Liver (tissue), 9 donors: ENCODE results near the gene CTNNBL1. TPM values are rescaled to one million over a fixed set of nuclear protein-coding genes. Genes with fewer than 3 reads are reported as not detected.

Experiments
- DNase-seq: peaks from one replicate; pipeline ENCODE4 v3.0.0-alpha.2; 2017; ENCODE audit warnings: low spot score
- H3K27ac ChIP-seq, 2 donors: one replicate each; pipeline ENCODE4 v1.7.0; 2013; ENCODE audit warnings: inconsistent platforms in 2 of 2, low read length in 2 of 2, control low read depth in 1 of 2, low read depth in 1 of 2, mild to moderate bottlenecking in 1 of 2
- H3K27me3 ChIP-seq, 4 donors: one replicate each; pipeline versions ENCODE4 v1.6.1 to v1.7.0; 2013; ENCODE audit warnings: low read length in 3 of 4, inconsistent platforms in 1 of 4, mild to moderate bottlenecking in 1 of 4, moderate library complexity in 1 of 4; ENCODE audit not compliant: control insufficient read depth in 4 of 4, insufficient read depth in 4 of 4
- H3K36me3 ChIP-seq, 4 donors: one replicate each; pipeline versions ENCODE4 v1.6.1 to v1.7.0; 2013; ENCODE audit warnings: low read length in 3 of 4, mild to moderate bottlenecking in 3 of 4, low read depth in 1 of 4, moderate library complexity in 1 of 4; ENCODE audit not compliant: control insufficient read depth in 4 of 4, insufficient read depth in 3 of 4
- H3K4me1 ChIP-seq, 4 donors: one replicate each; pipeline versions ENCODE4 v1.6.1 to v1.7.0; 2013; ENCODE audit warnings: low read length in 3 of 4, mild to moderate bottlenecking in 3 of 4, moderate library complexity in 1 of 4; ENCODE audit not compliant: control insufficient read depth in 4 of 4, insufficient read depth in 4 of 4
- H3K4me3 ChIP-seq, 3 donors: one replicate each; pipeline versions ENCODE4 v1.6.1 to v1.7.0; 2013; ENCODE audit warnings: low read length in 3 of 3, control low read depth in 1 of 3, low read depth in 1 of 3, mild to moderate bottlenecking in 1 of 3
- H3K9ac ChIP-seq, 2 donors: one replicate each; pipeline ENCODE4 v1.7.0; 2013; ENCODE audit warnings: low read length in 2 of 2, mild to moderate bottlenecking in 2 of 2, moderate library complexity in 2 of 2, control low read depth in 1 of 2, low read depth in 1 of 2
- H3K9me3 ChIP-seq, 4 donors: one replicate each; pipeline versions ENCODE4 v1.6.1 to v1.7.0; 2013; ENCODE audit warnings: low read length in 3 of 4; ENCODE audit not compliant: control insufficient read depth in 4 of 4
- ATF3 ChIP-seq: IDR thresholded peaks from 2 replicates; pipeline ENCODE4 v1.6.1; 2016; ENCODE audit warnings: antibody characterized with exemption
- EGR1 ChIP-seq, 2 donors: IDR thresholded peaks; 2 replicates each; pipeline ENCODE4 v1.6.1; 2016 to 2018; ENCODE audit warnings: antibody characterized with exemption in 2 of 2, low read depth in 2 of 2
- FOXA1 ChIP-seq: IDR thresholded peaks from 2 replicates; pipeline ENCODE4 v1.6.1; 2016; ENCODE audit warnings: antibody characterized with exemption
- FOXA2 ChIP-seq: IDR thresholded peaks from 2 replicates; pipeline ENCODE4 v1.6.1; 2016; ENCODE audit warnings: antibody characterized with exemption
- GABPA ChIP-seq, 2 donors: IDR thresholded peaks in 1 of 2; conservative IDR thresholded peaks in 1 of 2; 2 replicates each; pipeline ENCODE4 v1.6.1; 2016; ENCODE audit warnings: antibody characterized with exemption in 2 of 2, mild to moderate bottlenecking in 1 of 2, moderate library complexity in 1 of 2
- HNF4G ChIP-seq: IDR thresholded peaks from 2 replicates; pipeline ENCODE4 v1.6.1; 2016; ENCODE audit warnings: antibody characterized with exemption
- JUND ChIP-seq, 2 donors: IDR thresholded peaks; 2 replicates each; pipeline ENCODE4 v1.6.1; 2016; ENCODE audit warnings: antibody characterized with exemption in 2 of 2
- MAX ChIP-seq: IDR thresholded peaks from 2 replicates; pipeline ENCODE4 v1.6.1; 2016; ENCODE audit warnings: antibody characterized with exemption
- RAD21 ChIP-seq, 2 donors: IDR thresholded peaks; 2 replicates each; pipeline ENCODE4 v1.6.1; 2016; ENCODE audit warnings: antibody characterized with exemption in 2 of 2, mild to moderate bottlenecking in 2 of 2
- REST ChIP-seq: IDR thresholded peaks from 2 replicates; pipeline ENCODE4 v1.6.1; 2016; ENCODE audit warnings: antibody characterized with exemption, mild to moderate bottlenecking
- RXRA ChIP-seq, 2 donors: IDR thresholded peaks; 2 replicates each; pipeline ENCODE4 v1.6.1; 2017 to 2018; ENCODE audit warnings: antibody characterized with exemption in 2 of 2, mild to moderate bottlenecking in 1 of 2
- SP1 ChIP-seq: IDR thresholded peaks from 2 replicates; pipeline ENCODE4 v1.6.1; 2018; ENCODE audit warnings: antibody characterized with exemption, mild to moderate bottlenecking
- YY1 ChIP-seq: IDR thresholded peaks from 2 replicates; pipeline ENCODE4 v1.6.1; 2016; ENCODE audit warnings: antibody characterized with exemption, mild to moderate bottlenecking
- ZBTB33 ChIP-seq: IDR thresholded peaks from 2 replicates; pipeline ENCODE4 v1.6.1; 2016; ENCODE audit warnings: antibody characterized with exemption
- WGBS: extraction: QIAGEN DNeasy Blood & Tissue Kit; methylation state at CpG from one replicate; pipeline ENCODE4 v1.1.7; 2013; 5-methylcytosine and 5-hydroxymethylcytosine counted together
- polyA plus RNA-seq, 2 donors: library from polyadenylated mRNA; stranded (reverse) in 1 of 2; unstranded in 1 of 2; fragments of 200-250 nt in 1 of 2; fragments of >200 nt in 1 of 2; fragmentation: Nextera tagmentation in 1 of 2; extraction: Ambion mirVana in 1 of 2; gene quantifications; one replicate each; pipeline versions ENCODE4 v1.2.1 to v1.2.3, GENCODE V29; 2013 to 2015
- total RNA-seq, 2 donors: library from RNA; depleted of rRNA; stranded (reverse); fragments of >200 nt; gene quantifications; one replicate each; pipeline ENCODE4 v1.2.3, GENCODE V29; 2014
- donor health status: healthy.
- donor health status: healthy.
- donor health status: healthy.
- donor health status: healthy.
- donor health status: healthy.

The CTNNBL1 gene
- total and polyA plus RNA-seq, 4 donors: 18.3 to 25.4 (median 20.3) TPM

- no peaks in the 10 kb centered on the region for H3K9me3 ChIP-seq
- WGBS: 77% methylated on average over 16 of the region's 16 CpGs
- no peak for TF ChIP-seq MAX
- TF ChIP-seq RAD21 (IDR thresholded peaks at IDR 0.05): no peak
- no peak for TF ChIP-seq FOXA2
- no peak for TF ChIP-seq RXRA (IDR thresholded peaks at IDR 0.05)
- TF ChIP-seq HNF4G: no peak
- TF ChIP-seq FOXA1: no peak
- no peak for TF ChIP-seq YY1
- TF ChIP-seq REST: no peak
- TF ChIP-seq ATF3: no peak
- no peak for TF ChIP-seq JUND (IDR thresholded peaks at IDR 0.05)
- TF ChIP-seq ZBTB33: no peak
- no peak for TF ChIP-seq EGR1 (IDR thresholded peaks at IDR 0.05; ENCODE audit: low read depth in 2 of 2)
- no peak for TF ChIP-seq GABPA (IDR thresholded peaks at IDR 0.05 in 1 of 2, conservative IDR thresholded peaks at IDR 0.05 in 1 of 2)
- no peak for TF ChIP-seq SP1
- H3K4me1 ChIP-seq: peaks cover 0 to 12% (median 7%) of the 10 kb centered on the region in 4 donors
- H3K27me3 ChIP-seq: no peaks in the 10 kb centered on the region
- DNase-seq: no peak
- H3K4me3 ChIP-seq: no peak overlapping the region
- peaks cover 0 to 23% (median 11%) of the 10 kb centered on the region in 4 donors for H3K36me3 ChIP-seq
- no peak overlapping the region for H3K27ac ChIP-seq
- no peak overlapping the region for H3K9ac ChIP-seq
Measured at GRCh38 chr20:37804584-37805566, 111.0 kb downstream of the CTNNBL1 start.

- H3K27me3 ChIP-seq: no peaks in the 10 kb centered on the region
- no peak for DNase-seq
- no peak for TF ChIP-seq ZBTB33
- 91% methylated on average over 5 of the region's 5 CpGs for WGBS
- H3K9ac ChIP-seq: no peak overlapping the region
- H3K9me3 ChIP-seq: no peaks in the 10 kb centered on the region
- H3K4me1 ChIP-seq: peaks cover 0 to 9% (median 5%) of the 10 kb centered on the region in 4 donors
- H3K4me3 ChIP-seq: no peak overlapping the region
- no peak overlapping the region for H3K27ac ChIP-seq
- H3K36me3 ChIP-seq: peaks cover 0 to 25% (median 13%) of the 10 kb centered on the region in 4 donors
Measured at GRCh38 chr20:37807471-37808232, 113.8 kb downstream of the CTNNBL1 start.
